A549 (cell line): ENCODE results near the gene TFDP1. TPM values are rescaled to one million over a fixed set of nuclear protein-coding genes. Genes with fewer than 3 reads are reported as not detected.

Experiments used
- ATAC-seq, 2 experiments: fragments of 200-7000 bp in 1 of 2; fragments of >200 bp in 1 of 2; cut with Nextera tagmentation in 1 of 2; cut with Tn5 transposase in 1 of 2; 3 replicates each; pipeline versions ENCODE4 v1.8.0 to v1.9.1; 2018 to 2020; ENCODE audit warnings: mild to moderate bottlenecking in 1 of 2, moderate library complexity in 1 of 2
- CTCF ChIA-PET: fragments of 300-600 bp; sonication (Branson Sonifier 250); formaldehyde crosslinking; extraction: SDS; loops from one replicate; lab custom pipeline; 2021; ENCODE audit warnings: antibody characterized with exemption, inconsistent platforms; lab: Yijun Ruan, JAX
- POLR2A ChIA-PET: fragments of 350-600 bp; formaldehyde crosslinking; extraction: SDS; loops from one replicate; lab custom pipeline; 2021; ENCODE audit warnings: antibody characterized with exemption, inconsistent platforms; lab: Yijun Ruan, JAX
- DNase-seq, 2 experiments: peaks; one replicate each; pipeline versions ENCODE4 v3.0.0 to v3.0.0-alpha.2; 2011 to 2016; ENCODE audit warnings: low read depth in 1 of 2, low spot score in 1 of 2
- FAIRE-seq: peaks from 2 replicates; lab custom pipeline; 2011; peaks lifted over from hg19 to GRCh38; lab: Jason Lieb, UNC
- H3K27ac ChIP-seq, 2 experiments: fragments of >200 bp; sonication (Bioruptor Twin); formaldehyde crosslinking; 3 replicates each; pipeline ENCODE4 v1.5.1; 2016 to 2017
- H3K4me1 ChIP-seq: fragments of >200 bp; sonication (Bioruptor Twin); formaldehyde crosslinking; 3 replicates; pipeline ENCODE4 v1.6.1; 2016
- H3K4me2 ChIP-seq: fragments of >200 bp; sonication (Bioruptor Twin); formaldehyde crosslinking; 3 replicates; pipeline ENCODE4 v1.6.1; 2016
- H3K4me3 ChIP-seq: fragments of >200 bp; sonication (Bioruptor Twin); formaldehyde crosslinking; 3 replicates; pipeline ENCODE4 v1.5.1; 2016
- H3K9me3 ChIP-seq: fragments of >200 bp; sonication (Bioruptor Twin); formaldehyde crosslinking; 3 replicates; pipeline ENCODE4 v1.6.1; 2016
- ATOH8 ChIP-seq: fragments of 250-450 bp; sonication (Bioruptor Pico); IDR thresholded peaks from 2 replicates; pipeline ENCODE4 v1.5.0; 2020; ENCODE audit warnings: low read depth, mild to moderate bottlenecking, moderate library complexity
- CEBPB ChIP-seq, 2 experiments: fragments of >200 bp in 1 of 2; sonication (Bioruptor Twin) in 1 of 2; formaldehyde crosslinking in 1 of 2; IDR thresholded peaks; 2 replicates each; pipeline ENCODE4 v1.6.1; 2012 to 2016
- CTCF ChIP-seq: fragments of >200 bp; sonication (Bioruptor Twin); formaldehyde crosslinking; IDR thresholded peaks from 3 replicates; pipeline ENCODE4 v1.5.1; 2016
- E2F6 ChIP-seq: IDR thresholded peaks from 2 replicates; pipeline ENCODE4 v1.6.1; 2012; ENCODE audit warnings: low read depth, borderline replicate concordance
- EHMT2 ChIP-seq: fragments of 200-600 bp; sonication (generic); IDR thresholded peaks from 2 replicates; pipeline ENCODE4 v1.6.1; 2016; ENCODE audit warnings: antibody characterized with exemption, low read depth, mild to moderate bottlenecking, moderate library complexity
- HDAC2 ChIP-seq: fragments of 200-600 bp; sonication (generic); IDR thresholded peaks from 2 replicates; pipeline ENCODE4 v1.6.1; 2016
- JUN ChIP-seq, 2 experiments: fragments of >200 bp; sonication (Bioruptor Twin); formaldehyde crosslinking; IDR thresholded peaks; 2 replicates in 1 of 2; 3 replicates in 1 of 2; pipeline ENCODE4 v1.6.1; 2016 to 2017
- MYC ChIP-seq: IDR thresholded peaks from 2 replicates; pipeline ENCODE4 v1.6.1; 2012; ENCODE audit warnings: mild to moderate bottlenecking, inconsistent platforms, low read length, improper control_type of control experiment, borderline replicate concordance
- NFE2L2 ChIP-seq: fragments of 150-350 bp; conservative IDR thresholded peaks from 2 replicates; pipeline ENCODE4 v1.6.1; 2014; ENCODE audit warnings: low read length
- NPAS2 ChIP-seq: fragments of 250-450 bp; sonication (Bioruptor Pico); IDR thresholded peaks from 2 replicates; pipeline ENCODE4 v1.8.0; 2022; ENCODE audit warnings: mild to moderate bottlenecking, moderate library complexity, borderline replicate concordance
- NR3C1 ChIP-seq: fragments of >200 bp; sonication (Bioruptor Twin); formaldehyde crosslinking; IDR thresholded peaks from 3 replicates; pipeline ENCODE4 v1.6.1; 2017
- PBX3 ChIP-seq: IDR thresholded peaks from 2 replicates; pipeline ENCODE4 v1.6.1; 2012
- POLR2A ChIP-seq: IDR thresholded peaks from 2 replicates; pipeline ENCODE4 v1.6.1; 2012; ENCODE audit warnings: mild to moderate bottlenecking, low read length
- RAD21 ChIP-seq, 2 experiments: fragments of >200 bp in 1 of 2; sonication (Bioruptor Twin) in 1 of 2; formaldehyde crosslinking in 1 of 2; IDR thresholded peaks in 1 of 2; conservative IDR thresholded peaks in 1 of 2; 2 replicates in 1 of 2; 3 replicates in 1 of 2; pipeline ENCODE4 v1.6.1; 2012 to 2018; ENCODE audit warnings: inconsistent platforms in 1 of 2
- RARB ChIP-seq: fragments of 250-450 bp; sonication (Bioruptor Pico); IDR thresholded peaks from 2 replicates; pipeline ENCODE4 v1.8.0; 2021; ENCODE audit warnings: mild to moderate bottlenecking, moderate library complexity
- RCOR1 ChIP-seq: fragments of 150-350 bp; IDR thresholded peaks from 2 replicates; pipeline ENCODE4 v1.6.1; 2014; ENCODE audit warnings: antibody characterized with exemption, low read length, low read depth
- RNF2 ChIP-seq: fragments of 200-600 bp; sonication (generic); IDR thresholded peaks from 2 replicates; pipeline ENCODE4 v1.6.1; 2016; ENCODE audit warnings: low read depth, mild to moderate bottlenecking, antibody characterized with exemption, moderate library complexity, borderline replicate concordance
- SMC3 ChIP-seq: fragments of >200 bp; sonication (Bioruptor Twin); formaldehyde crosslinking; IDR thresholded peaks from 3 replicates; pipeline ENCODE4 v1.6.1; 2018; ENCODE audit warnings: inconsistent platforms
- SREBF2 ChIP-seq: fragments of 450-650 bp; IDR thresholded peaks from 2 replicates; pipeline ENCODE4 v1.6.1; 2014; ENCODE audit warnings: mild to moderate bottlenecking, moderate library complexity
- USF2 ChIP-seq: fragments of 450-650 bp; IDR thresholded peaks from 2 replicates; pipeline ENCODE4 v1.6.1; 2014; ENCODE audit warnings: antibody characterized with exemption
- ZC3H11A ChIP-seq: fragments of 450-650 bp; IDR thresholded peaks from 2 replicates; pipeline ENCODE4 v1.6.1; 2014; ENCODE audit warnings: antibody characterized with exemption, mild to moderate bottlenecking
- WGBS: methylation state at CpG from one replicate; pipeline ENCODE4 v1.1.6; 2017; ENCODE audit errors: missing lambda C conversion rate; 5-methylcytosine and 5-hydroxymethylcytosine counted together
- polyA plus RNA-seq, 4 experiments: library from polyadenylated mRNA; depleted of rRNA in 3 of 4; stranded (reverse); fragments of >200 nt; fragmentation: RNase III in 1 of 4; extraction: RNeasy Plus Mini Kit Qiagen cat#74134 plus additional on column Dnase treatment in 1 of 4; gene quantifications; 2 replicates in 3 of 4; 3 replicates in 1 of 4; pipeline ENCODE4 v1.2.3, GENCODE V29; 2011 to 2017
- TF ChIP-seq, protein P1 (sequence below): fragments of >200 bp; sonication (Bioruptor Twin); formaldehyde crosslinking; IDR thresholded peaks from 2 replicates; pipeline ENCODE4 v1.6.1; 2016
- TF ChIP-seq, protein P2 (sequence below): fragments of 250-450 bp; sonication (Bioruptor Pico); IDR thresholded peaks from 2 replicates; pipeline ENCODE4 v1.5.0; 2021; ENCODE audit warnings: mild to moderate bottlenecking, moderate library complexity, borderline replicate concordance
- TF ChIP-seq, protein P3 (sequence below): IDR thresholded peaks from 2 replicates; pipeline ENCODE4 v1.6.1; 2012

Gene TFDP1
- polyA plus RNA-seq, 2 of the 4 experiments (the other 2 are of a cell fraction): 73.2 to 88.4 TPM

DNA sequence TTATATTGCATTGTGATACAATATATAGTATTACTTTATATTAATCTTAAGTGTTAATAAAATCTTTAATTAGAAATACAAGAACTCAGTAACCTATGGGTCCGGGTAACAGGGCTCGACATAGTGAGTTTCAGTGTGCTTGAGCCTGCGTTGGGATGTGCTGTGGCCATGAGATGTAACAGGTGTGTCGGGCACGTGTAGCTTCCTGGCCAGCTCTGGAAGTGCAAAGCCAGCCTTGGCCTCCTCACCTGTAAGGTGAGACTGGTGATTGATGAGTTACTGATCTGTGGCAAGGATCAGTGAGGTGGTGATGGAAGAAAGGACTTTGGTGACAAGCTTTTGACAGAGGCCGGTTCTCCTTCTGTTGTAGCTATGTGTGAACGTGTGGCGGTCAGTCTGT, 54.3 kb downstream of the TFDP1 start:
- CTCF ChIA-PET: interaction anchor here (1.2 kb wide), 1 partner anchor 12 kb away, joined by 3 read pairs; no protein-coding TSS in a partner anchor
- POLR2A ChIA-PET: no interaction called here
- TF ChIP-seq RAD21 (conservative IDR thresholded peaks at IDR 0.05 in 1 of 2, IDR thresholded peaks at IDR 0.05 in 1 of 2) (no peak), E2F6 (no peak), MYC (no peak), NPAS2 (no peak), NFE2L2 (no peak), EHMT2 (no peak), SREBF2 (no peak), ZC3H11A (no peak)
- TF ChIP-seq, protein P1, sequence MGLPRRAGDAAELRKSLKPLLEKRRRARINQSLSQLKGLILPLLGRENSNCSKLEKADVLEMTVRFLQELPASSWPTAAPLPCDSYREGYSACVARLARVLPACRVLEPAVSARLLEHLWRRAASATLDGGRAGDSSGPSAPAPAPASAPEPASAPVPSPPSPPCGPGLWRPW: no peak
- TF ChIP-seq, all 56 proteins: peak for 0
- 90% methylated on average over 8 of the region's 8 CpGs for WGBS
- Histone ChIP-seq H3K27ac (no peak overlapping the region), H3K4me3 (no peak overlapping the region), H3K9me3 (peaks cover 18% of the 10 kb centered on the region; the same call in 2 of the 3 replicates), H3K4me2 (no peak overlapping the region), H3K4me1 (no peaks in the 10 kb centered on the region)
- DNase-seq (no peak), FAIRE-seq (no peak), ATAC-seq (no peak)

DNA sequence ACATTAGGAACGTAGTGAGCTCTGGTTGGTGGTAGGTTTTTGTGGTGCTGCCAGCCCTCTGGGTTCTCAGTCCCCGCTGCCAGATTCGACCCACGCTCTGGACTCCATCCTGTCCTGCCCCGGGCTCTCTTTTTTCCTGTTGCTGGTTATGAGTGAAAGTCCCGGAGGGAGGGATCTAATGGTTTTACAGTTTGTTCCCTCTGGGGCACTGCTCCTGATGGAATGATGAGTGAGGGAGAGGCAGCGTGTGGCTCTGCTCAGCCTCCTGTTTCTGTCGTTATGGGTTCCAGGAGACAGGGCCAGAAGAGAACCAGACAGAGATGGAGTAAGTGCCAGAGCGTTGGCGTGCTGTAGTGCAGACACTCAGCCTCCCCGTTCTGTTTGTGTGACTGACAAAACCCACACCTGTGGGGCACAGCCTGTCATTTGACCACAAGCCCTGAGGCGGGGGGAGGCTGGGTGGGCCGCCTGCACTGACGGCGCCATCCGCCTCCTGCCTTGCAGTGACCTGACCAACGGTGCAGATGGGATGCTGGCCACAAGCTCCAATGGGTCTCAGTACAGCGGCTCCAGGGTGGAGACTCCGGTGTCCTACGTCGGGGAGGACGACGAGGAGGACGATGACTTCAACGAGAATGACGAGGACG, 55.2 kb downstream of the TFDP1 start:
- ChIA-PET POLR2A (no interaction called here), CTCF (interaction anchor here (1.2 kb wide), 1 partner anchor 11 kb away, joined by 3 read pairs; no protein-coding TSS in a partner anchor)
- Histone ChIP-seq H3K9me3 (peaks cover 25% of the 10 kb centered on the region; the same call in 2 of the 3 replicates), H3K4me3 (no peak overlapping the region), H3K4me1 (no peaks in the 10 kb centered on the region), H3K4me2 (no peak overlapping the region), H3K27ac (no peak overlapping the region)
- no peak for ATAC-seq
- no peak for DNase-seq
- WGBS: 94% methylated on average over 25 of the region's 27 CpGs
- TF ChIP-seq NR3C1: no peak
- no peak for TF ChIP-seq JUN (IDR thresholded peaks at IDR 0.05)
- TF ChIP-seq RCOR1: no peak
- TF ChIP-seq, protein P1: no peak
- TF ChIP-seq, protein P2, sequence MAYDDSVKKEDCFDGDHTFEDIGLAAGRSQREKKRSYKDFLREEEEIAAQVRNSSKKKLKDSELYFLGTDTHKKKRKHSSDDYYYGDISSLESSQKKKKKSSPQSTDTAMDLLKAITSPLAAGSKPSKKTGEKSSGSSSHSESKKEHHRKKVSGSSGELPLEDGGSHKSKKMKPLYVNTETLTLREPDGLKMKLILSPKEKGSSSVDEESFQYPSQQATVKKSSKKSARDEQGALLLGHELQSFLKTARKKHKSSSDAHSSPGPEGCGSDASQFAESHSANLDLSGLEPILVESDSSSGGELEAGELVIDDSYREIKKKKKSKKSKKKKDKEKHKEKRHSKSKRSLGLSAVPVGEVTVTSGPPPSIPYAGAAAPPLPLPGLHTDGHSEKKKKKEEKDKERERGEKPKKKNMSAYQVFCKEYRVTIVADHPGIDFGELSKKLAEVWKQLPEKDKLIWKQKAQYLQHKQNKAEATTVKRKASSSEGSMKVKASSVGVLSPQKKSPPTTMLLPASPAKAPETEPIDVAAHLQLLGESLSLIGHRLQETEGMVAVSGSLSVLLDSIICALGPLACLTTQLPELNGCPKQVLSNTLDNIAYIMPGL: no peak
- TF ChIP-seq SREBF2: no peak
- TF ChIP-seq, protein P3, sequence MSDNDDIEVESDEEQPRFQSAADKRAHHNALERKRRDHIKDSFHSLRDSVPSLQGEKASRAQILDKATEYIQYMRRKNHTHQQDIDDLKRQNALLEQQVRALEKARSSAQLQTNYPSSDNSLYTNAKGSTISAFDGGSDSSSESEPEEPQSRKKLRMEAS: no peak
- TF ChIP-seq POLR2A: no peak
- no peak for TF ChIP-seq RARB (CRISPR knock-in tag)
- TF ChIP-seq SMC3: no peak
- no peak for TF ChIP-seq PBX3
- no peak for TF ChIP-seq CEBPB (IDR thresholded peaks at IDR 0.05)
- no peak for TF ChIP-seq CTCF
- no peak for TF ChIP-seq USF2
- TF ChIP-seq ATOH8 (CRISPR knock-in tag): no peak
- TF ChIP-seq RNF2: no peak
- no peak for TF ChIP-seq HDAC2
- FAIRE-seq: no peak
